GM21526 (cell line): ENCODE data around the gene RNF126.
"Not testable (repeated sequence)": the region's sequence is repeated elsewhere in the genome, so short reads cannot be mapped to it uniquely, and the experiment has no call there.

Source experiments
- ATAC-seq: cut with Tn5 transposase; IDR thresholded peaks from one replicate; pipeline ENCODE4 v1.9.1; 2021; ENCODE audit warnings: moderate library complexity; ENCODE audit not compliant: unreplicated experiment, low FRiP score

The RNF126 gene

DNA sequence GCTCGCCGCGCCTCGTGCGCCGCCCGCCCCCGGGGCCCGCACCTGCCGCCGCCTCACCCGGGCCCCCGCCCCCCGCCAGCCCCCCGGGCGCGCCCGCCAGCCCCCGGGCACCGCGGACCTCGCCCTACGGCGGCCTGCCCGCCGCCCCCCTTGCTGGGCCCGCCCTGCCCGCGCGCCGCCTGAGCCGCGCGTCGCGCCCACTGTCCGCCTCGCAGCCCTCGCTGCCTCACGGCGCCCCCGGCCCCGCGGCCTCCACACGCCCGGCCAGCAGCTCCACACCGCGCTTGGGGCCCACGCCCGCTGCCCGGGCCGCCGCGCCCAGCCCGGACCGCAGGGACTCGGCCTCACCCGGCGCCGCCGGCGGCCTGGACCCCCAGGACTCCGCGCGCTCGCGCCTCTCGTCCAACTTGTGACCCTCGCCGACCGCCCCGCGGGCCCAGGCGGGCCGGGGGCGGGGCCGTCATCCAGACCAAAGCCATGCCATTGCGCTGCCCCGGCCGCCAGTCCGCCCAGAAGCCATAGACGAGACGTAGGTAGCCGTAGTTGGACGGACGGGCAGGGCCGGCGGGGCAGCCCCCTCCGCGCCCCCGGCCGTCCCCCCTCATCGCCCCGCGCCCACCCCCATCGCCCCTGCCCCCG is 46.8 kb downstream of the RNF126 start:
- ATAC-seq, result no peak

- no peak for ATAC-seq
These were observed 47.4 kb downstream of the RNF126 start for GRCh38 chr19:615619-616018.

GRCh38 chr19:613732-614567 is 49.1 kb downstream of the RNF126 start:
- ATAC-seq, result no peak

- no peak for ATAC-seq
These were observed 50.1 kb downstream of the RNF126 start for GRCh38 chr19:612941-613340.

DNA sequence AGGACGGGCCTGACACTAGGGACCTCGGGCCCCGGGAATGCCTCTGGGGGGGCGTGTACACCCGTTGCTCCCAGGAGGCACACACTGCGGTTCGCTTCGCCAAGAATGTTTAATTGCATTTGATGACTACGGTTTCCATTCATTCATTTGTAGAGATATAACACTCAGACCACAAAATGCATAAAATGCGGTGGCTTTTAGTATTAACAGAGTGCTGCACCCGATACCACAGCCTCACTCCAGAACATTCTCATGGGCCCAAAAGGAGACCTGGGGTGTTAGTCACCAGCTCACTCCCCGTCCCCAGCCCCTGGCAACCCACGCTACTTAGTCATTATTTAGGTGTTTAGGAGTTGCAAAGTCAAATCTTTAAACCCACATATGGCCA is 51.5 kb downstream of the RNF126 start:
- no peak for ATAC-seq

DNA sequence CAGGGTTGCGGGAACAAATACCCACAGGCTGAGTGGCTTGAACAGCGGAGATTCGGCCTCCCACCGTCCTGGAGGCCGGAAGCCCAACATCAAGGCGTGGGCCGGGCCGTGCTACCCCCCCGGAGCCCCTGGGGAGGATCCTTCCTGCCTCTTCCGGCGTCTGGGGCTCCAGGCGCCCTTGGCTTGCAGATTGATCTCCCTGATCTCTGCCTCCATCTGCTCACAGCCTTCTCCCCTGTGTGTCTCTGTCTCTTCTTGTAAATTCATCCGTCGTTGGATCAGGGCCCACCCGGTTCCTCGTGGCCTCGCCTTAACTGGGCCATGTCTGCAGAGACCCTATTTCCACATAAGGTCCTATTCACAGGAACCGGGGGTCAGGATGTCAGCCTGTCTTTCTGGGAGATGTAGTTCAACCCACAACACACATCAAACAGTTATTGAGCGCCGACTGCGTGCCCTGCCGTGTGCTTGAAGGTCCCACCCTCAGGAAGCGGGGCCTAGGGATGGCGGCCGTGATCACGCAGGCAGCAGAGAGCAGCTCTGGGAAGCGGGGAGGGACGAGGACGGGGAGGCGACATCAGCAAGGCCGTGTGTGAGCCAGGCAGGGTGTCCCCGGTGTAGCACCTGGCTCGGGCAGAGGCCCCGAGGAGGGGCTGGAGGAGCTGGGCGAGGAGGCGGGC is 52.1 kb downstream of the RNF126 start:
- no peak for ATAC-seq

- ATAC-seq, result no peak
These were observed 52.8 kb downstream of the RNF126 start for GRCh38 chr19:610071-610800.

DNA sequence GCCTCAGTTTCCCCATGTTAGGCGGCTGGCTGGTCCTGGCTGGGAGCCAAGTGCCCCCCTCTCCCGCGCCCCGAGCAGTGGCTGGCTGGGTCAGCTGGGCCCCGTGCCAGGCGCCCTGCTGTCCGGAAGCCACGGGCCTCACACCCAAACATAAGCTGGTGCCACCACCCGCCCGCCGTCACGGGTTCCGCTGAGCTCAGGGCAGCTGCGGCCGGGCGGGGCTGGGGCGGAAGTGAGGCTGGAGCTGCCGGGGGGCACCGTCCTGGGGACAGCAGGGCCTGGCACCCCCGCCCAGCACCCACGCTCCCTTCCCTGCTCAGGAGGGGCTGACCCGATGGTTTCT is 54.0 kb downstream of the RNF126 start:
- no peak for ATAC-seq

GRCh38 chr19:608155-609003 is 54.6 kb downstream of the RNF126 start:
- no peak for ATAC-seq

GRCh38 chr19:607301-608154 is 55.5 kb downstream of the RNF126 start:
- no peak for ATAC-seq

- ATAC-seq, result not testable (repeated sequence)
These were observed 57.7 kb downstream of the RNF126 start for GRCh38 chr19:605061-605971.

DNA sequence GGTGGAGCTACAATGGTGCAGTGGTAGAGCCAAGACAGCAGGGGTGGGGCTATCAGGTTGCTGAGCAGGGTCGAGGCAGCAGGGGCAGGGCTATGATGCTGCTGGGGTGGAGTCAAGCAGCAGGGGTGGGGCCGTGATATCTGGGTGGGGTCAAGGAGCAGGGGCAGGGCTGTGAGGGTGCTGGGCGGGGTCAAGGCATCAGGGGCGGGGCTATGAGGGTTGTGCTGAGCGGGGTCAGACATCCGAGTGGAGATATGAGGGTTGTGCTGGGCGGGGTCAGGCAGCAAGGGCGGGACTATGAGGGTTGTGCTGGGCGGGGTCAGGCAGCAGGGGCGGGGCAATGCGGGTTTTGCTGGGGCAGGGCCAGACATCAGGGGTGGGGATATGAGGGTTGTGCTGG is 58.7 kb downstream of the RNF126 start:
- no peak for ATAC-seq

GRCh38 chr19:603779-604178 is 59.2 kb downstream of the RNF126 start:
- ATAC-seq, result not testable (repeated sequence)

DNA sequence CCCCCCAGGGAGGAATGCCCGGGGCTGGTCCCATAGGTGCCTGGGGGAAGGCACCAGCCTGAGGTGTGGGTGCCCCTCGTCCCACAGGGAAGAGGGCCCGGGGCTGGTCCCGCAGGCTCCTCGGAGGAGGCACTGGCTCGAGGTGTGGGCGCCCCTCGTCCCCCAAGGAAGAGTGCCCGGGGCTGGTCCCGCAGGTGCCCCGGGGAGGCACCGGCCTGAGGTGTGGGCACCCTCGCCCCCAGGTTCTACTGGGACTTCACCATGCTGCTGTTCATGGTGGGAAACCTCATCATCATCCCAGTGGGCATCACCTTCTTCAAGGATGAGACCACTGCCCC is 59.7 kb downstream of the RNF126 start:
- not testable (repeated sequence) for ATAC-seq

- no peak for ATAC-seq
These were observed 60.4 kb downstream of the RNF126 start for GRCh38 chr19:602391-603301.

DNA sequence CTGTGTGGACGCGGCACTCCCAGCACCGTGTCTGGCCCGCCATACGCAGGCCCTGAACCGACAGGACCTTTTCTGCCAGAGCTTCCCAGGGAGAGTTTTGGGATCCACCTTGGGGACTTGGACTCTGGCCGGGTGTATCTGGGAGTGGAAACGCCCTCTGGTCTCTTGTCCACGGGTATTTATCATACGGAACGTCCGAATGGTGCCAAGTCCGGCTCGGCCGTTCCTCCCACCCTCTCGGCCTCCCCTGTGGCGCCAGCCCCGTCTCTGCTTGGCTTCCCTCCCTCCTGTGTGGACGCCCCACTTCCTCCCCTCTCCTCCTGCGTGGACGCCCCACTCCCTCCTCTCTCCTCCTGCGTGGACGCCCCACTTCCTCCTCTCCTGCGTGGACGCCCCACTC is 61.2 kb downstream of the RNF126 start:
- ATAC-seq, result no peak

GRCh38 chr19:601310-601709 is 61.7 kb downstream of the RNF126 start:
- no peak for ATAC-seq
